Endothelial cell of umbilical vein (primary cell): Measurements from ENCODE around the gene HOXC12. TPM values are rescaled to one million over a fixed set of nuclear protein-coding genes. Genes with fewer than 3 reads are reported as not detected.

Source experiments
- BruUV-seq: library from RNA; stranded (reverse); fragments of 400-500 nt; replicated peaks from 2 replicates; lab custom pipeline; 2021; lab: Mats Ljungman, UMichigan
- CTCF ChIA-PET: fragments of 300-600, 350-600 bp; sonication (Branson Sonifier 250); formaldehyde crosslinking; loops from one replicate; lab custom pipeline; 2021; ENCODE audit warnings: antibody characterized with exemption, inconsistent platforms; lab: Charles Lee
- POLR2A ChIA-PET: fragments of 300-600, 350-600 bp; sonication (Branson Sonifier 250); formaldehyde crosslinking; loops from one replicate; lab custom pipeline; 2021; ENCODE audit warnings: antibody characterized with exemption, inconsistent platforms; lab: Charles Lee
- DNase-seq: peaks from one replicate; pipeline ENCODE4 v3.0.0-alpha.2; 2011; ENCODE audit warnings: low read depth, low spot score
- FAIRE-seq: peaks from 2 replicates; lab custom pipeline; 2011; peaks lifted over from hg19 to GRCh38; lab: Jason Lieb, UNC
- H2AFZ ChIP-seq: 2 replicates; pipeline ENCODE4 v1.6.0; 2012; ENCODE audit warnings: low read depth, low read length, control low read depth, inconsistent platforms
- H3K27ac ChIP-seq: 2 replicates; pipeline ENCODE4 v1.5.1; 2011; ENCODE audit warnings: low read depth, mild to moderate bottlenecking, control low read depth, low read length, moderate library complexity; ENCODE audit not compliant: insufficient read depth
- H3K27me3 ChIP-seq, 2 experiments: 2 replicates each; pipeline versions ENCODE4 v1.6.0 to v1.6.1; 2011; ENCODE audit warnings: low read length in 2 of 2, mixed read lengths in 1 of 2; ENCODE audit not compliant: control insufficient read depth in 2 of 2, insufficient read depth in 2 of 2
- H3K36me3 ChIP-seq, 2 experiments: 2 replicates in 1 of 2; 3 replicates in 1 of 2; pipeline ENCODE4 v1.5.1; 2011; ENCODE audit warnings: low read length in 2 of 2, mild to moderate bottlenecking in 1 of 2, moderate library complexity in 1 of 2; ENCODE audit not compliant: control insufficient read depth in 2 of 2, insufficient read depth in 2 of 2; ENCODE audit errors: extremely low read depth in 1 of 2
- H3K4me1 ChIP-seq: 3 replicates; pipeline ENCODE4 v1.5.1; 2011; ENCODE audit warnings: mild to moderate bottlenecking, low read length; ENCODE audit not compliant: control insufficient read depth, insufficient read depth; ENCODE audit errors: extremely low read depth
- H3K4me2 ChIP-seq: 2 replicates; pipeline ENCODE4 v1.6.1; 2011; ENCODE audit warnings: low read length, control low read depth, mixed read lengths; ENCODE audit not compliant: insufficient read depth
- H3K4me3 ChIP-seq, 3 experiments: fragments of 200-600 bp in 1 of 3; sonication (generic), shearing (Covaris generic) in 1 of 3; replicated peaks in 1 of 3; 2 replicates each; pipeline ENCODE4 v1.5.1; 2011 to 2016; ENCODE audit warnings: control low read depth in 3 of 3, low read length in 3 of 3, mild to moderate bottlenecking in 2 of 3, inconsistent platforms in 1 of 3, low read depth in 1 of 3, moderate library complexity in 1 of 3; ENCODE audit not compliant: insufficient read depth in 1 of 3
- H3K79me2 ChIP-seq: 2 replicates; pipeline ENCODE4 v1.6.0; 2012; ENCODE audit warnings: low read length, inconsistent platforms; ENCODE audit not compliant: control insufficient read depth, insufficient read depth
- H3K9ac ChIP-seq: replicated peaks from 2 replicates; pipeline ENCODE3; 2011; ENCODE audit warnings: low read length, control low read depth; ENCODE audit not compliant: insufficient read depth; ENCODE audit errors: extremely low read depth
- H3K9me1 ChIP-seq: replicated peaks from 3 replicates; pipeline ENCODE4 v1.6.0; 2011; ENCODE audit warnings: mild to moderate bottlenecking, low read length; ENCODE audit not compliant: control insufficient read depth, insufficient read depth; ENCODE audit errors: extremely low read depth
- H3K9me3 ChIP-seq: replicated peaks from 2 replicates; pipeline ENCODE4 v1.5.1; 2012; ENCODE audit warnings: low read length, inconsistent platforms; ENCODE audit not compliant: control insufficient read depth, insufficient read depth
- H4K20me1 ChIP-seq: replicated peaks from 2 replicates; pipeline ENCODE3; 2011; ENCODE audit warnings: mild to moderate bottlenecking, low read length; ENCODE audit not compliant: control insufficient read depth, insufficient read depth; ENCODE audit errors: extremely low read depth
- EZH2 ChIP-seq: IDR thresholded peaks from 2 replicates; pipeline ENCODE4 v1.6.1; 2012; ENCODE audit warnings: borderline replicate concordance, low read depth, mild to moderate bottlenecking, moderate library complexity, low read length, inconsistent platforms; ENCODE audit not compliant: severe bottlenecking
- FOS ChIP-seq: IDR thresholded peaks from 2 replicates; pipeline ENCODE4 v1.6.1; 2011; ENCODE audit warnings: mild to moderate bottlenecking, low read length, moderate library complexity, borderline replicate concordance; ENCODE audit not compliant: insufficient read depth
- GATA2 ChIP-seq: IDR thresholded peaks from 2 replicates; pipeline ENCODE4 v1.7.0; 2011; ENCODE audit warnings: low read depth, mild to moderate bottlenecking, moderate library complexity, mixed read lengths, low read length; ENCODE audit not compliant: insufficient read length, insufficient read depth
- MAX ChIP-seq: IDR thresholded peaks from 2 replicates; pipeline ENCODE4 v1.6.1; 2011; ENCODE audit not compliant: insufficient read depth, insufficient read length
- MYC ChIP-seq: IDR thresholded peaks from one replicate; pipeline ENCODE4 v1.6.1; 2011; ENCODE audit warnings: mild to moderate bottlenecking, low read depth, low read length
- POLR2A ChIP-seq: IDR thresholded peaks from 2 replicates; pipeline ENCODE4 v1.6.1; 2012; ENCODE audit warnings: low read depth, mild to moderate bottlenecking, control low read depth, low read length
- POLR2AphosphoS5 ChIP-seq: IDR thresholded peaks from 2 replicates; pipeline ENCODE4 v1.6.1; 2012; ENCODE audit warnings: low read depth, mild to moderate bottlenecking, control low read depth, low read length, moderate library complexity; ENCODE audit not compliant: insufficient read depth
- dilution Hi-C: fragments of 300-500 bp; cut with MboI; formaldehyde crosslinking; loops from one replicate; pipeline ENCODE4 v1.15.0; 2019; ENCODE audit warnings: low sequenced_read_pairs; ENCODE audit not compliant: extremely low pct_ligation_motif_present
- intact Hi-C: fragments of 100-400 bp; cut with micrococcal nuclease; formaldehyde crosslinking; loops from one replicate; pipeline ENCODE4 v1.10.0; 2022
- polyA plus RNA-seq, 4 experiments: library from polyadenylated mRNA; depleted of rRNA in 3 of 4; stranded (reverse) in 3 of 4; unstranded in 1 of 4; fragments of >200 nt; gene quantifications; 2 replicates each; pipeline versions ENCODE4 v1.2.1 to v1.2.3, GENCODE V29; 2011 to 2012; ENCODE audit warnings: missing spikeins in 1 of 4
- total RNA-seq: library from RNA; stranded (reverse); gene quantifications from 2 replicates; pipeline ENCODE4 v1.2.3, GENCODE V29; 2021

Gene HOXC12
- total and polyA plus RNA-seq, 2 donors (not counting 3 experiments of a cell fraction or from before 2014, with no cell fraction given) = not detected

GRCh38 chr12:53960187-53961024, 5.7 kb downstream of the HOXC12 start:
- no peak overlapping the region for H3K4me3 ChIP-seq
- dilution Hi-C loops = no loop called here
- H3K4me2 ChIP-seq = no peak overlapping the region
- DNase-seq (no peak), FAIRE-seq (no peak)
- intact Hi-C loops = no loop called here
- H3K36me3 ChIP-seq = no peaks in the 10 kb centered on the region
- BruUV-seq = no TSS peak
- no peaks in the 10 kb centered on the region for H3K4me1 ChIP-seq
- POLR2A ChIA-PET = no interaction called here
- H3K9ac ChIP-seq = no peak overlapping the region
- H3K9me1 ChIP-seq = no peaks in the 10 kb centered on the region
- peaks cover 90 to 98% of the 10 kb centered on the region in 2 experiments for H3K27me3 ChIP-seq
- no peaks in the 10 kb centered on the region for H3K79me2 ChIP-seq
- CTCF ChIA-PET = interaction anchor here (1.0 kb wide), 1 partner anchor 24 kb away, joined by 3 read pairs; the partner anchor contains the start of gene HOXC10
- TF ChIP-seq MYC (no peak), EZH2 (peak; percentile 88)
- no peak overlapping the region for H2AFZ ChIP-seq
- H4K20me1 ChIP-seq = no peaks in the 10 kb centered on the region
- H3K27ac ChIP-seq = no peak overlapping the region
- no peaks in the 10 kb centered on the region for H3K9me3 ChIP-seq

GRCh38 chr12:53961025-53961761, 6.5 kb downstream of the HOXC12 start:
- no peak overlapping the region for H3K9ac ChIP-seq
- H3K27me3 ChIP-seq = peaks cover 89 to 98% of the 10 kb centered on the region in 2 experiments
- FAIRE-seq (no peak), DNase-seq (no peak)
- H3K27ac ChIP-seq = no peak overlapping the region
- ChIA-PET CTCF (interaction anchor here (1.0 kb wide), 1 partner anchor 24 kb away, joined by 3 read pairs; the partner anchor contains the start of gene HOXC10), POLR2A (no interaction called here)
- H3K9me1 ChIP-seq = no peaks in the 10 kb centered on the region
- H3K9me3 ChIP-seq = no peaks in the 10 kb centered on the region
- H4K20me1 ChIP-seq = no peaks in the 10 kb centered on the region
- no peaks in the 10 kb centered on the region for H3K79me2 ChIP-seq
- TF ChIP-seq MAX (no peak), GATA2 (no peak), POLR2AphosphoS5 (no peak), EZH2 (peak; percentile 97), FOS (no peak), POLR2A (no peak)
- no peak overlapping the region for H3K4me3 ChIP-seq
- H2AFZ ChIP-seq = no peak overlapping the region
- no peaks in the 10 kb centered on the region for H3K4me1 ChIP-seq
- intact Hi-C loops (no loop called here), dilution Hi-C loops (no loop called here)
- H3K36me3 ChIP-seq = no peaks in the 10 kb centered on the region
- BruUV-seq = no TSS peak
- H3K4me2 ChIP-seq = no peak overlapping the region
